Vagina (tissue), 2 donors: ENCODE results near the gene PCDHA11. TPM values are rescaled to one million over a fixed set of nuclear protein-coding genes. Genes with fewer than 3 reads are reported as not detected.
"Not testable (repeated sequence)": the region's sequence is repeated elsewhere in the genome, so short reads cannot be mapped to it uniquely, and the experiment has no call there.

Source experiments
- DNase-seq, 2 donors: peaks; one replicate each; pipeline ENCODE4 v3.0.0-alpha.2; 2017; ENCODE audit errors: extremely low spot score in 2 of 2
- H3K27ac ChIP-seq: fragments of 200-600 bp; sonication (generic); one replicate; pipeline ENCODE4 v1.5.1; 2019
- H3K27me3 ChIP-seq: fragments of 200-600 bp; sonication (generic); one replicate; pipeline ENCODE4 v1.5.1; 2019
- H3K36me3 ChIP-seq, 2 donors: fragments of 200-600 bp; sonication (generic); one replicate each; pipeline ENCODE4 v1.5.1; 2017 to 2019
- H3K4me1 ChIP-seq: fragments of 200-600 bp; sonication (generic); one replicate; pipeline ENCODE4 v1.5.1; 2019
- H3K4me3 ChIP-seq, 2 donors: fragments of 200-600 bp; sonication (generic); 1 replicate in 1 of 2; 2 replicates in 1 of 2; pipeline ENCODE4 v1.5.1; 2016 to 2019
- H3K9me3 ChIP-seq: fragments of 200-600 bp; sonication (generic); one replicate; pipeline ENCODE4 v1.5.1; 2019
- CTCF ChIP-seq, 3 experiments: fragments of 450-650 bp in 2 of 3; fragments of 200-600 bp in 1 of 3; sonication (generic) in 1 of 3; IDR thresholded peaks; one replicate each; pipeline ENCODE4 v1.5.1; 2017 to 2019; ENCODE audit warnings: antibody characterized with exemption in 3 of 3, mild to moderate bottlenecking in 2 of 3, moderate library complexity in 2 of 3
- POLR2A ChIP-seq, 2 donors: fragments of 450-650 bp; IDR thresholded peaks; one replicate each; pipeline ENCODE4 v1.6.1; 2017; ENCODE audit warnings: antibody characterized with exemption in 2 of 2, mild to moderate bottlenecking in 2 of 2, moderate library complexity in 2 of 2
- POLR2AphosphoS5 ChIP-seq, 2 donors: sonication (generic); formaldehyde crosslinking; IDR thresholded peaks; one replicate each; pipeline ENCODE4 v1.9.0; 2017; ENCODE audit warnings: antibody characterized with exemption in 2 of 2, mild to moderate bottlenecking in 2 of 2, low read depth in 1 of 2; ENCODE audit not compliant: insufficient read depth in 1 of 2
- intact Hi-C: fragments of 100-400 bp; cut with DNase I; formaldehyde crosslinking; loops from one replicate; pipeline ENCODE4 v1.15.1; 2023
- total RNA-seq: library from RNA; depleted of rRNA; stranded (reverse); fragments of >200 nt; gene quantifications from one replicate; pipeline ENCODE4 v1.2.3, GENCODE V29; 2016

The PCDHA11 gene
- total RNA-seq, result not detected

GRCh38 chr5:140868721-140869554, at the start of gene PCDHA11:
Gene PCDHA11, plus strand, starts transcription at chr5:140868957. Its CDS starts 147 bp downstream, at chr5:140869104.
- intact Hi-C loops, result no loop called here
- Histone ChIP-seq H3K27me3 (no peaks in the 10 kb centered on the region), H3K9me3 (no peaks in the 10 kb centered on the region), H3K36me3 (no peaks in the 10 kb centered on the region), H3K4me1 (no peaks in the 10 kb centered on the region), H3K27ac (no peak within 1 kb of the TSS), H3K4me3 (no peak within 1 kb of the TSS)
- DNase-seq, result no peak
- TF ChIP-seq POLR2A (IDR thresholded peaks at IDR 0.05), result no peak
- no peak for TF ChIP-seq CTCF (IDR thresholded peaks at IDR 0.05)
- TF ChIP-seq POLR2AphosphoS5 (IDR thresholded peaks at IDR 0.05; ENCODE audit: insufficient read depth in 1 of 2, low read depth in 1 of 2), result no peak

- Histone ChIP-seq H3K4me3 (no peak within 1 kb of the TSS), H3K36me3 (no peaks in the 10 kb centered on the region)
Observed at GRCh38 chr5:140821375-140822280, 47.1 kb upstream of the PCDHA11 start, which contains the start of gene PCDHA5. Gene PCDHA5, plus strand, starts transcription at chr5:140821613.

GRCh38 chr5:140822281-140822629, 46.5 kb upstream of the PCDHA11 start:
- Histone ChIP-seq H3K4me1 (no peaks in the 10 kb centered on the region), H3K27ac (no peak overlapping the region), H3K27me3 (no peaks in the 10 kb centered on the region), H3K4me3 (no peak overlapping the region), H3K36me3 (no peaks in the 10 kb centered on the region), H3K9me3 (peaks cover 3% of the 10 kb centered on the region)
- no peak for DNase-seq
- no peak for TF ChIP-seq CTCF (IDR thresholded peaks at IDR 0.05)
- no peak for TF ChIP-seq POLR2AphosphoS5 (IDR thresholded peaks at IDR 0.05; ENCODE audit: insufficient read depth in 1 of 2, low read depth in 1 of 2)
- TF ChIP-seq POLR2A (IDR thresholded peaks at IDR 0.05), result no peak
- intact Hi-C loops, result no loop called here

More at GRCh38 chr5:140821375-140822280, 47.1 kb upstream of the PCDHA11 start, which contains the start of gene PCDHA5:
- no peaks in the 10 kb centered on the region for H3K27me3 ChIP-seq
- no peak for TF ChIP-seq POLR2AphosphoS5 (IDR thresholded peaks at IDR 0.05; ENCODE audit: insufficient read depth in 1 of 2, low read depth in 1 of 2)
- no peak for TF ChIP-seq CTCF (IDR thresholded peaks at IDR 0.05)
- TF ChIP-seq POLR2A (IDR thresholded peaks at IDR 0.05), result no peak
- no peak for DNase-seq
- H3K27ac ChIP-seq, result no peak within 1 kb of the TSS
- intact Hi-C loops, result no loop called here
- H3K9me3 ChIP-seq, result peaks cover 3% of the 10 kb centered on the region
- no peaks in the 10 kb centered on the region for H3K4me1 ChIP-seq

GRCh38 chr5:140822969-140823368, 45.8 kb upstream of the PCDHA11 start:
- H3K9me3 ChIP-seq, H3K27ac ChIP-seq, DNase-seq: not testable (repeated sequence)

GRCh38 chr5:140823475-140823874, 45.3 kb upstream of the PCDHA11 start:
- H3K4me3 ChIP-seq, result no peak overlapping the region
- no peak overlapping the region for H3K27ac ChIP-seq
- DNase-seq, result no peak
- no peaks in the 10 kb centered on the region for H3K36me3 ChIP-seq
- intact Hi-C loops, result no loop called here
- TF ChIP-seq POLR2AphosphoS5 (IDR thresholded peaks at IDR 0.05; ENCODE audit: insufficient read depth in 1 of 2, low read depth in 1 of 2), result no peak
- TF ChIP-seq CTCF (IDR thresholded peaks at IDR 0.05), result no peak
- no peak for TF ChIP-seq POLR2A (IDR thresholded peaks at IDR 0.05)
- peaks cover 3% of the 10 kb centered on the region for H3K9me3 ChIP-seq
- H3K4me1 ChIP-seq, result no peaks in the 10 kb centered on the region
- no peaks in the 10 kb centered on the region for H3K27me3 ChIP-seq

More at GRCh38 chr5:140822969-140823368, 45.8 kb upstream of the PCDHA11 start:
- H3K4me1 ChIP-seq, H3K36me3 ChIP-seq, H3K27me3 ChIP-seq, H3K4me3 ChIP-seq, intact Hi-C loops: not testable (repeated sequence)
